Measurements from ENCODE around the gene SMARCB1.

GRCh38 chr22:23818541-23818940 lies 31.8 kb downstream of the SMARCB1 start:
- TF ChIP-seq CTCF (IDR thresholded peaks at IDR 0.05) (no peak), EZH2 (IDR thresholded peaks at IDR 0.05; ENCODE audit: borderline replicate concordance, insufficient read depth, low read depth, low read length, poor library complexity, severe bottlenecking) (no peak)
